HG02938 (cell line): ENCODE measurements around the gene PCGF5.
"Not testable (repeated sequence)": the region's sequence is repeated elsewhere in the genome, so short reads cannot be mapped to it uniquely, and the experiment has no call there.

ENCODE experiments used
- ATAC-seq: cut with Tn5 transposase; IDR thresholded peaks from one replicate; pipeline ENCODE4 v1.9.1; 2021; ENCODE audit warnings: mild to moderate bottlenecking, moderate library complexity; ENCODE audit not compliant: unreplicated experiment

The PCGF5 gene

DNA sequence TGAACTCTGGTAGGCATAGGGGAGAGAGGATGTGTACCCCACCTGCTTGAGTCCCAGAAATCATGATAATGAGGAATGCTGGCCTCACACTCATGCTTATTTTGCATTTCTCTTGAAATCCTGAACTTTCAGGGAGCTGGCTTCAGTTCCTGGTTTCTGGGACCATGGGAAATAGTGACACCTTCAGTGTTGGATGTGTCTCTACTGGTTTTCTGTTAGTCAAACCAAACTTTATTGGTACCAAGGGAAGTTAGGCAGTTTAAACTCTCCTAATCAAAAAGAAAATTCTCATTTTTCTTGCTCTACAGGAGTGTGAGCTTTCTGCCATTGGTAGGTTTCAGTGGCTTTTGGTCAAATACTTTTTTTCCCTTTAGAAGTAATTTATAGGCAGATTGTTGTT is 11.8 kb upstream of the PCGF5 start:
- ATAC-seq: no peak

DNA sequence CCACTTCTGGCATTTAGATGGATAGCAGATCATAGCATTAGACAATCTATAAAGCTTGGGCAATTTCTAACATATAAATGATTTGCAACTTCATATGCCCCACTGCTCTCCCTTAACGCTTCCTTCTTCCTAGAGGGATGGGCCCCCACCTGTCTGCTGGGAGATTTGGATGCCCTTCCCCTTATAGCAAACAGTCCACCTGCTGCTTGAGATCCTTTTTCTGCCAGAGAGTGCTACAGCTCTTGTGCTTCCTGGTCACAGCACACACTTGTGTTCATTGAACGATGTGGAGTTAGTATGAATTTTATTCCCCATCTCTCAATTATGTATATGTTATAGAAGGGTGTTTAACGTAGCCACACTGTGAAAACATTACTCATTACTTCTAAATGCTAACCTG is 10.4 kb upstream of the PCGF5 start:
- ATAC-seq: no peak

DNA sequence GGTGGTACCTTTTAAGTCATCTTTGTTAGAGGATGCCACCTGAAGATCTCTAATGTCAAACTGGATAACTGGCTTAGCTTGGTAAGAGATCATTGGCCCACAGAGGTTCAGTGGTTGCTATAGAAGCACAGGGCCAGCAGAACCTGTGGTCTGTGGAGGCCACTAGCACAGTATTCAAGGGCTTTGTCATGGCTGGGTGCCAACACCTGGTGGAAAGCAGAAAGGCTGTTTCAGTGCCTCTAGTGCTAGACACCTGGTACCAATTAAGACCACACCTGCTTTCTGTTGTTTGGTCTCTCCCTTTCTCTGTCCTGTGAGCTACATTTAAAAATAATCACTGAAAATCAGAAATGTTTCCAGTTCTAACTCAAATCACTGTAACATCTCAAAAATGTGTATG is 10.0 kb upstream of the PCGF5 start:
- peak; percentile 89 for ATAC-seq

DNA sequence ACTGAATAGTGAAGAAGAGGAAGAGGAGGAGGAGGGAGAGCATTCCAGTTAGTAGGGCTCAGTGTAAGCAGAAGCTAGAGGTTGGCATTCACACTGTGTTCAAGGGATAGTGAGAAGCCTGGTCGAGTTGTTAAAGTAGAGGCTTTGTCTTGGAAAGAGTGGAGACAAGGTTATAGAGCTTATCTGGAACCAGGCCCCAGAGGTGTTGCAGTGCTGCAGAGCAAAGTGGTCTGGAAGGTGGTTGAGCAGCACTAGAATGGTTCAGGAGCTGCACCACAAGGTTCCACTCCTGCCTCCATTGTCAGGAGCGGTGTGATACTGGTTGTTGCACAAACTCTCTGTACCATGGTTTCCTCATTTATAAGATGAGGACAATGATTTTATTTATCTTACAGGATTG is 8.8 kb upstream of the PCGF5 start:
- no peak for ATAC-seq

DNA sequence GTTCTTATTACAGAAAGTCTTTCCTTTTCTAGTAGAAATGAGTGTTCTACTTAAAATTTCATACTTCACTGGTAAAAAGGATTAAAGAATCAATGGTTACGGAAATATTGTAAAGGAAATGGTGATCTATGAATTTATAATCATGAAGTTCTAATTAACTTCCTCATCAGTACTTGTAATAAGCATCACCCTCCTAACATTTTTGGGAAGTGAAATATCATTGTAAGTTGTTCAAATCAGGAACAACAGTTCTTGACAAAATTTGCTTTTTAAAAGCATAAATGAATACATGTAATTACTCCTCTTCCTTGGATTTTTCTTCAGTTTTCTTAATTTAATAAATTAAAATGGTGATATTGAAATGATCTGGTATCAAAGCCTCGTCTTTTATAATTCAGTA is 5.6 kb upstream of the PCGF5 start:
- ATAC-seq: no peak

DNA sequence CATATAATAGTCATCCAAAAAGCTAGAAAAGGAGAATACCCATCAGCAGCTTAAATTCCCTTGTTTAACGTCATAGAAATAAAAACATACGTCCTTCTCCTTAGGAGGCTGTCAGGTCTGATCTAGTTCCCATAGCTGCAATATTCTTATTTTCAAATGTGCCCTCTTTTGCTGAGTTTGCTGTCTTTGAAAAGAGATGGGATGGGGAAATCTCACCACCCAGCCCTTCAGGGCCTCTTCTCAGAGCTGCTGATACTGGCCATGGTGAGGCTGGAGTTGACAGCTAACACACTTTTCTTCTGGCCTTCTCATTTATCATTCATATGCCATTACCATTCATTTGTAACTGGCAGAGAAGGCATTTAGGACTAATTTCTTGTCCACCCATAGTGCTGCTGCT is 5.1 kb upstream of the PCGF5 start:
- no peak for ATAC-seq

DNA sequence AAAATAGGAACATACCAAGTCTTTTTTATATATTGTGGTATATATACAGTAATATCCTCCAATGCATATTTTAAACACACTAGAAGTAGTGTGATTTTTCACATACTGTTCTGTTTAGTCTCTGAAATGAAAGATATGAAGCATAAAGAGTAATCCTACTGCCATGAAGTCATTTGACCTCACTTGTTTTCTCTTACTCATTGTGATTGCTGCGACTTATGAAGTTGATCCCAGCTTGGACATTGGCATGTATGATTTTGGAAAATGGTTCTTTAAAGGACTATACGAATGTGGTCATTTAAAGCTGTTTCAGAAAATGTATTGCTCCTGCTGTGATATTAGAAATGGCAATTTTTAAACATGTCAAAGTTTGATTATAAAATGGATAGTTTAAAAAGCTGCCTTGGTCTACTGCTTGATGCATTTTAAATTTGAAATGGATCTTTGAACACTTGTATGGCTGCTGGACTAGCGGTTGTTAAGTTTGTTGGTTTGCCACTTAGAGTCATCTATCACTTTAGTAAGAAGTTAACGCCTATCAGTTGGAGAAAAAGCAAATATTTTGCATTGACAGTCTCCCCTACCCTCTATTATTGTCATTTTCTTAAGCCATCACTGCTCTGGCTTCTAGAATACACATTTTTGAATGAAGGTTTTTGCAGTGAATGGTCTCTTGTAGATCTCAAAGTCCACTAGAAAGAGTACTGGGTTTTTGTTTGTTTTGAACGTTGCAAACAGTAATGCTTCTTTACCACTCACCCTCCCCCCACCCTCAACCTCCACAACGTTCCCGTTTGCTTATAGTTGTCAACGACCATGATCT is 881 bp upstream of the PCGF5 start:
- no peak for ATAC-seq

DNA sequence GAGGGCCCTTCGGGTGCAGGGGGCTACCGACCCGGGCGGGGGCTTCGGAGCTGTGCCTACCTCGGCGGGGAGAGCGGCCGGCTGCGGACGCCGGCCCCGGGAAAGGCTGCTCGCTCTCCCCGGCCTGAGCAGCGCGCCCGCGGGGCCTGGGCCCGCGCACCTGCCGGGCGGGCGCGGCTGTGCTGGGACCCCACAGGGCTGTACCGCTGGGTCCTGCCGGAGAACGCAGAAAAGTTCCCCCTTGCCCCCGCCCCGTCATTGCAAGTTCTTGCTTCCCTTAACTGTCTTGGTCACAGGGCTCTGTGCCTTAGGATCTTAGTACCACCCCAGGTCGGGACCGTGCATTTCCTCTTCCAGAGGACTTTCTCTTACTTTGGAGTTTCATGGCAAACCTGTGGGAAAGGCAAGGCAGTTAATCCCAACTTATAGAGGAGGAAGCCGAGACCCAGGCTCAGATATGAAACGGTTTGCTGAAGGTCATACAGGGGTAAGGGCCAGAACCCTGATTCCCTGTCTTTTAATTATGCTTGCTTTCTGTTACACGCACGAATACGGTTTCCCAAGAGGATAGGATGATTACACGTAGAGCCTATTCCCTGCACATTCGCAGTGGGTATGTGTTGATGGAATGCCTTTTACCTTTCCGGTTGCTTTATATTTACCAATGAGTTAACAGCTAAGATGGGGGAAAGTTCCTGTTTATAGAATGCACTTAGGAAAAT is 652 bp downstream of the PCGF5 start:
- peak; percentile 28 for ATAC-seq

DNA sequence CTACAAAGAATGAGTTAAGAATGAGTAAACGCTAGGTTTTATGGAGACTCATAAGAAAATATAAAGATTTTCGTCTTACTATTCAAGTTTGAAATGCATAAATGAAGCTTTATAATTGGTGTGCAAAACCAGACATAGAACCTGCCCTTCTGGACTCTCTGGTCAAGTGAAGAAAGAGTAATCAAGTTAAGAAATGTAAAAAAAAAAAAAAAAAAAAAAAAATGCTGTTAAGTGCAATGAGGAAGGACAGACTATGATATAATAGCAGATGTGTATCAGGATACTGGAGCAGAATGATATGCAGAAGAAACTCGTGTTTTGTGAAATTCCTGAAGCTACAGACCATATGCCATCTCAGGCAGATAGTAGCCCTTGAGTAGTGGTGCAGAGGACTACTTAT is 5.6 kb downstream of the PCGF5 start:
- no peak for ATAC-seq

DNA sequence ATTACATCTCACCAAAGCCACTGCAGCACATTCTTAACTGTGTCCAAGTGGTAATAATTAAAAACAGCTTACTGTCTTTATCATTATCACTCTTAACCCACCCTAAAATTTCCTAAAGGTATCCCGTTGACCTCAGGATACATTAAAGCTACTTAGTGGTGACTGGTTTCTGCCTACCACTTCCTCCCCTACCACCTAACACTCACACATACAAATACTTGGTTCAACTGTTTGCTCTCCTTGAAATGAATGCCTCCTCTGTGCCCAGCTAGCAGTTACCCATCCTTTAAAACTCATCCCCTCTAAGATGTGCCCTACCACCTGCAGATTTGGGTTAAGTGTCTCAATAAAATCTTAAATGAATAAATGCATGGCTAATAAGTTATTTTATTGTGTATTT is 7.1 kb downstream of the PCGF5 start:
- ATAC-seq: no peak

DNA sequence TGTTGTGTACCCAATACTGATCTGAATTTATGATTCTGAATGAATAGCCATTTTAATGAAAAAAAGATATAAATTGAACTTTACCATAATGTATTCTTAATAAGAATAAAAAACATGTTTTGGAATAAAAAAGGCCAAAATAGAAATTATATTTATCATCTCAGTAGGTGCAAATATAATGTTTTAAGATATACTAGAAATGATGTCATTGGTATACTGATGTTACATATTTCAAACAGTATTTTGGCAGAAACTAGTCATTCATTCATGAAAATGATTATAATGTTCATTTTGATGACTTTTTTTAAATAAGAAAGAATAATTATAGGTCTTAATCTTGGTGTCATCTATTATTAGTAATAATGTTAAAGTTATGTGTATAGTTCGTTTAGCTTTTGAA is 9.2 kb downstream of the PCGF5 start:
- ATAC-seq: no peak

DNA sequence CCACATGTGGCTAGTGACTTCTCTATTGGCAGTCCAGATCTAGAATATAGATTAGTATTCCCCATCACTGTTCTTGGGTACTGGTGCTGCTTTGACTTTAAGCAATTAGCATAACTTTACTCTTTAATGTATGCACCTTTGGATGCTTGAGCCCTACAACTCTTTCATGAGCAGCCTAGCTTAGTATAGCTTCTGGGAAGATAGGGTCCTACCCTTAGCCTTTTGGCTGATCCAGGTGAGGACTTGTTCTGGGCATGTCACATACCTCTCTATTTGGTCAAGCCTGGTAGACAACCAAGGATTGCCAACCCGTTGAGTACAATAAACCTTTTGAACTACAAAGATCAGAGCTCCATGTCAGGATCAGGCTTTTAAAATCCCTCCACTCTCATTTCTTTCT is 17.7 kb downstream of the PCGF5 start:
- ATAC-seq: no peak

DNA sequence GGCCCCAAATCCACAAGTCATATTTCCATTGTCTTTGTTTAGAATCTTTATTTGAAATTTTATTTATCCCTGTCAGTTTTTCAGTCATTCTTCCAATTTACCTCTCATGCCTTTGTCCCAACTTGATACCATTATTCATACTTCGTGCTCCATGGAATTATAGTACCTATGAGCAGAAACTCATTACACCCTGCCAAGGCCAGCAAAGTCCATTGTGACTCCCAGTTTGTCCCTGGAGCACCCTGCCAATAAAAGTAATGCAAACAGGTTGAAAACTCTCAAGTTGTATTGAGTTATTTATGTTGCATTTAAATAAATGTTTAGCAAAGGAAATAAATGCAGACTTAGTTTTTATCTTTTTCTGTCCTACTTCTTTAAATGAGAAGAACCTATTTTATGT is 19.3 kb downstream of the PCGF5 start:
- ATAC-seq: no peak

DNA sequence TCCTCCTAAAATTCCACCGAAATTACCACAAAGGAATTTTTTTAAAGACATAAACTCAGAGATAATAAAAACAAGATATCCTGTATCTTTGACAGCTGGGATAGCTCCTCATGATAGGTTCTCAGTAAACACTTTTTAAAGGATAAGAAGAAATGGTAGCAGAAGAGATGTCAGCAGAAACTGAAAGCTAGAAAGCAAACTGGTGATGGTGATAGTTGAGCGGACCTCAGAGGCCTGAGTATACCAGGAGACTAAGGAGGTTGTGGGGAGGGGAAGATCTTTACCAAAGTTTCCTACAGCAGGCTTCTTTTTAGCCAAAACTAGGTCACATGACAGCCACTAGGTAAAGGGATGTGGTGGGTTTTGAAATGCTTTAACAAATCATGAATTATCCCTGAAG is 22.5 kb downstream of the PCGF5 start:
- ATAC-seq: no peak

DNA sequence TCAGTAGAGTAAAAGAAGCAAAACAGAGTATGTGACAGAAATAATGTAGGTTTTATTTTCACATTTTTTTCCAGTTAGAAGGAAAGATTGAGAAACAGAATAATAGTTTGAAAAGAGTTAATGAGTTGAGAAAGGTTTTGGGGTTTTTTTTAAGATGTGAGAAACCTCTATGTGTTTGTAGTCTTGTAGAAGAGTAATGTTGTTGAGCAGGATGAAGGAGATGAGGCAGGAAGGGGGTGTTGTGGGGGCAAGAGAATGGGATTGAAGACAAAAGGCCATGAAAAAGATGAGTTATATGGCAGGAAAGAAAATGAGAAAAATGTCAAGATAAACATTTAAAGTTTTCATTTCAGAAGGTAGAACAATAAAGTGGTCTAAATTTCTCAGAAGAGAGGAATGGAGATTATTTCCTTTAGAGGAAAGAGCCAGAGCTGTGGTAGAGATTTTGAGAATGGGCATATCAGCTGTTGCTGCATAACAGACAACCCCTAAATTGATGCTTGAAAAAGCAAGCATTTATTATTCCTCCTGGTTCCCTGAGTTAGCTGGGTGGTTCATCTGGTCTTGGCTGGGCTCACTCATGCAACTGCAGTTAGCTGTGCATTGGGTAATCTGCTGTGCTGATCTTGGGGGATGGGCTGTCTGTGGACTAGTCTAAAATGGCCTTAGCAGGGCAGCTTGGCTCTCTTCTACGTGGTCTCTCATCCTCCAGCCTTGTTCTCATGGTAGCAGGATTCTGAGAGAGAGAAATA is 27.1 kb downstream of the PCGF5 start:
- no peak for ATAC-seq

DNA sequence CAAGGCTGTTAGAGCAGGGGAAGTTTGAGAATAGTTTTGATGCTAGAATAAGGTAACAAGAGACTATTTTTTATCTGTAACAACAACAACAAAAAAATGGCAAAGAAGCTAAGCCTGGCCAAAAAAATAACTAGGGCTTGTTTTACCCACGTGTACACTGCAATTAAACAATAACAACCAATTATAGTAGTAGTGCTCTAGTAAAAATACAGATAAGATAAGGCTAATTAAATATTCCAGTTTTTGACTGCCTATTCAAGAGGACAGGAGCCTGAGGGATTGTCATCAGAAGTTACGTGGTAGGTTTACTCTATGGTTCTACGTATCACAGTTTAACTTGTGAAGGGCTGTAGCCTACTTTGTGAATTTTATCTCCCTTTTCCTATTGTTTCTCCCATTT is 29.2 kb downstream of the PCGF5 start:
- no peak for ATAC-seq

DNA sequence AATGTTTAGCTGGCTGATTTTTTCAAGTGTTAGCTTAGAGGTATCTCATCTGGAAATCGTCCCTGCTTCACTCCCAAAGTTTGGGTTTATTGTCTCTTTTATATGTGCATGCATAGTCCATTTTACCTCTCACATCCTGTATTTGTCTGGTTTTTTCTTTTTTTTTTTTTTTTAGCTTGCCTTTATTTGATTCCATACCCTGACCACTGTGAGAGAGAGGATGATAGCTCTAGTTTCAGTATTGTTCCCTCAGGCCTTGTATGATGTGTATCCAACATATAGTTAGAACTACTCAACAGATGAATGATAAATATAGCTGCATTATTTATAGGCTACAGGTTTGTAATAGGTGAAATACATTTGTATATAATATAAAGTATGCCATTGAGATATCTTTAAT is 29.9 kb downstream of the PCGF5 start:
- ATAC-seq: no peak

DNA sequence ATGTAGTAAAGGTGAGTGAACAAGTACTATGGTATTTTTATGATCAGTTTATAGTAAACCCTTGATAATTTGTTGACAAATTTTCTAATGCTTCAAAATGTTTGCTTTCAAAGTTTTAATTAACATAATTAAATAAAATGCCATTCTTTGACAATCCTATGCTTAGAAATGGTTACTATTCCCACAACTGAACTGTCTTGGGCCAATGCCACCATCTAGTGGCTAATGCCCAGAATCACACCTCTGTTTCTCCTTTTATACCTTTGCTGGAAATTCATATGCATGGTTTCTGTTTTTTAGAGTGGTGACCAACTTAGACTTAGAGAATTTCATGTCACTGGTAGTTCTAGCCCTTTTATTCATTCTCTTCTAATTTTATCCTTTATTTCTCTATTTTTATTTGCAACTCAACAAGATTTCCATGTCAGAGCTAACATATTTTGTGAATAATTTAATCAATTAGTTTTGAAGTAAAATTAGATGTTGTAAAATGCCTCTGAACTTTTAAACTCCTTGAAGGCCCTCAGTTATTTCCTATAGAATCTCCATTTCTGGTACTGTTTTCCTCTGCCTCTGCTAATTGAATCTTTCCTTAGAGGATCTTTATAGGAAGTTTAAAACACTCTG is 31.1 kb downstream of the PCGF5 start:
- peak; percentile 47 for ATAC-seq

DNA sequence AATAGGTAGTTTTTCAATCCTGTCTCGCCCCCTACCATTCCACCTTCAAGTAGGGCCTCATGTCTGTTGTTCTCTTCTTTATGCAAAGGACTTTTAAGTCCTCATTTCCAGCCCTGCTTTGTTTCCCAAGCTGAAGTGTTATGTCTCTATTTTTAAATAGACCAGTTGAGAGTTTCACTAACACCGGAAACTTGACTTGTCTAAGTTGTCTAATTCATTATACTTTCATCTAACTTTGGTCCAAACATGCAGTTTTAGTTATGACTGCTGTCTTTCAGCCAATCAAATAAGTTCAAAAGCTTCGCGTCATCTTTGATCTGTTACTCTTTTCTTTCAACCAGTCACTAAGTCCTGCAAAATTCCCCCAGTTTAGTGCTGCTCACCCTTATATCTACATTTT is 32.8 kb downstream of the PCGF5 start:
- no peak for ATAC-seq

DNA sequence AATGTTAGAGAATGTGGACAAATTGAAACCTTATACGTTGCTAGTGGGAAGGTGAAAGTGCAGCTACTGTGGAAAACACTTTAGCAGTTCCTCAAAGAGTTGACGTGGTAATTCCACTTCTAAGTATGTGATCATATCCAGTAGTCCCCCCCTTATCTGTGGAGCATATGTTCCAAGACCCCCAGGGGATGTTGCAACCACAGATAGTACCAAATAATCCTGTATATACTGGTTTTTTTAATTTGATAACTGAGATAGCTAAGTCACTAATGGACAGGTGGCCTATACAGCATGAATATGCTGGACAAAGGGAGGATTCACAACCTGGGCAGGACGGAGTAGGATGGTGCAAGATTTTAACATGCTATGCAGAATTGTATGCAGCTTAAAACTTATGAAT is 36.8 kb downstream of the PCGF5 start:
- no peak for ATAC-seq

DNA sequence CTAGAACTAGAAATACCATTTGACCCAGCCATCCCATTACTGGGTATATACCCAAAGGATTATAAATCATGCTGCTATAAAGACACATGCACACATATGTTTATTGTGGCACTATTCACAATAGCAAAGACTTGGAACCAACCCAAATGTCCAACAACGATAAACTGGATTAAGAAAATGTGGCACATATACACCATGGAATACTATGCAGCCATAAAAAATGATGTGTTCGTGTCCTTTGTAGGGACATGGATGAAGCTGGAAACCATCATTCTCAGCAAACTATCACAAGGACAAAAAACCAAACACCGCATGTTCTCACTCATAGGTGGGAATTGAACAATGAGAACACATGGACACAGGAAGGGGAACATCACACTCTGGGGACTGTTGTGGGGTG is 40.0 kb downstream of the PCGF5 start:
- not testable (repeated sequence) for ATAC-seq
